SHP77 treated with DMSO at 0.1 percent for 48 hours (cell line): ENCODE results near the gene PHTF2.

Experiments used
- DNase-seq: peaks from one replicate; lab custom pipeline; 2025; lab: John Stamatoyannopoulos, UW

Gene PHTF2

DNA sequence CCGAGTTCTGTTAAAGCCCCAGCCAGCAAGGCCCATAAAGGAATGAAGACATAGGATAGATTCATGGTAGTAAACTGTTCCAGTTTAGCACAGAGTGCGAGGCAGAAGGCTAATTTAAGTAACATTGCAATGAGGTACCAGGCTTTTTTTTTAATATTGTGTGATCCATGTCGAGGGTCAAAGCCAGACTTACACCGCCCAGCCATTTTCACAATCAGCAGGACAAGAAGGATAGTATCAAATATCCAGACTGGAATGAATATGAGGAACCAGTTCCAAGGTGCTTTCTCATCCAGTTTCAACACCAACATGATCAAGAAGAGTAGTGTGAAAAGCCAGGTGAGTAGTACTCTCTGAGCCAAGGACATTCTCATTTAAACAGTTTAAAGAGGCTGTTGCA, 4.6 kb upstream of the PHTF2 start:
- no peak for DNase-seq

DNA sequence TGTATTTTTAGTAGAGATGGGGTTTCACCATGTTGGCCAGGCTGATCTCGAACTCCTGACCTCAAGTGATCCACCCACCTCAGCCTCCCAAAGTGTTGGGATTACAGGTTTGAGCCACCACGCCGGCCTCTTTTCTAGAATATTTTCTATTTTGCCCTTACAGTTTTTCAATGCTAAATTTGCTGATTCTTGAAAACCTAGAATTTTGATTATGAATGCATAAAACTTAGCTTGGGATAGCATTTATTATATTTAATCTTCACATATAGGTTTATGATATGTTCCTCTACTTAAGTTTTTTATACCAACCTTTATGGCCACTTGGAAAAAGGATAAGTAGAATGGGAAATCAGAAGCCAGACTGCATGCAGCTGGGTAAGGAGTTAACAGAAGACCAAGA, 2.5 kb upstream of the PHTF2 start:
- DNase-seq = no peak

DNA sequence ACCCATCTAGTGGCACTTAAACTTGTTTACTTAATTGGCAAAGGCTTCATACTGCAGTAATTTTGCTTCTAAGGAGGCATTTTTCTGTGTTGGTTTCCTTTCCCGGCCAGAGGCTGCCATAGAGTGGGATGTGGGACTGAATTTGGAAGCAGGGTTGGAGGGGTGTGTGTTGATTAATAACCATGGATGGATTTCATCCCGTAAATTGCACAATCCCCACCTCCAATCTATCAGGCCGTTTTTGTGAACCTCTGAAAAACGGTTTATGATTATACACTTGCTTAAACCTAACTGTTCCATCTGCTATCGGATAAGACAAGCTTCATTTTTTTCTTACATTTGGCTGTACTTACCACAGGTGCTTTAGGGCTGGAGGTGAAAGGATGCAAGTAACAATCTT, 1.6 kb upstream of the PHTF2 start:
- no peak for DNase-seq

DNA sequence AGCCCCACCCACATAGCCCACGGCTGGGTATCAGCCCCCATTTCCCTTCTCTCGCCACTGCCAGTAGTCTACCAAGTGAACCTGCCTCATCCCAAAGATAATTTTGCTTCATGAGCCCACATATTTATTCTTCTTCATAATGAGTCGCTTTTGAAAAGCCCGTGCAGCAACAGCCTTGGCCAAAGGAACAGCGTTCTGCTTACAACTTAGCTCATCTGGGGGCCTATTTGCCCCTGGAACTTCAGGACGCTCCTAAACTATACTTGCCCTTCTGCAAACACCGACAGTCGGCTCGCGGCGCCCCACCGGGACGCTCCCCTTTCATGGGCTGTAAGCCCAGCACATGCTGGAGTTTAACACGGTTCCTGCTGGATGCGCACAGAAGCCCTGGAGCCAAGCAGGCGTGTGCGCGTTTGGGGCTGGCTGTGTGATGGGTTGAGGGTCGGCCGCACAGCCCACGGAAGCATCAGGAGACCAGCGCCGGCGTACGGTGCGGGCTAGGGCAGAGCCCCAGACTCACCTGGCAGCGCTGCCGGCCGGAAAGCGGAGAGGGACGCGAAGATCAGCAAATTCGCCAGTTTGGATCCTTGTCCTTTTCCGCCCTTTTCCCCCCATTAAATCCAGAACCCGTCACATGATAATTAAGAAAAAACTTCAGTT, 709 bp upstream of the PHTF2 start:
- no peak for DNase-seq

DNA sequence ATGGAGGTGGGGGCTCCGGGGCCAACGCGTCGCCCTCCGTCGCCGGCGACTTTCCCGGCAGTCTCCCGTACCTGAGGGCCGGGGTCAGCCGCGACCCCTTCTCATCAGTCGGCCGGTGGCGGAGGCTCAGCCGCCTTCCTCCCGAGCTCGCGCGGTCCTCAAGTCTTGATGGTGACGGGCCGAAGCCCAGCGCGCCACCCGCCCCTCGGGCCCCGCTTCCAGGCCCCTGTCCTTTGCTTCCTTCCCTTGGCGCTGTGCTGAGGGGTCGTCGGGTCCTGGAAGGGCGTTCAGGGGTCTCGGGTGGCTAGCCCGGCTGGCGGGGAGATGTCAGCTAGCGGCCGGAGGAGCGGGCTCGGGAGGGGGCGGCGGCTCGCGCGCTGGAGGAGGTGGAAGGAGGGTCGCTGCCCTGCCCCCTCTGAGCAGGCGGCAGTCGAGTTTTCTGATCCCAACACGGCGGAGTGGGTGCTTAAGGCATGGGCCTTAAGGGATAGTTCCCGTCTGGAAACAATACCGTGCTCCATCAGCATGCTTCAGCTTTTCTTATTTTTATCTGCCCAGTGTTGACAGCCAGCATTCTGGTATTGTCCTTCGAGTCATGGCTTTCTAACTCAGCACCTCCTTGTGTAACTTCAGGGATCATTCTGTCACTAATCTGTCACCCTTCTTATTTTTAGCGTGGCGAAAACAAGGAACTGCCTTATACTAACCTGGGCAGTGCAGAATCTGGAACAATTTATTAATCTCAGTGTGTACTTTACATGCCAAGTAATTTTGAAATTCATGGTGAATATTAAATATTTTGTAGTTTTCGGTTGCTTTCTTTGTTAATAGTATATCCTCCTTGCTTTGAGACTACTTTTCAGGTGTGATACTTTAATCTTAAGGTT, 748 bp downstream of the PHTF2 start:
- no peak for DNase-seq

- DNase-seq = no peak
These were observed 1.6 kb downstream of the PHTF2 start for GRCh38 chr7:77800158-77800557.

DNA sequence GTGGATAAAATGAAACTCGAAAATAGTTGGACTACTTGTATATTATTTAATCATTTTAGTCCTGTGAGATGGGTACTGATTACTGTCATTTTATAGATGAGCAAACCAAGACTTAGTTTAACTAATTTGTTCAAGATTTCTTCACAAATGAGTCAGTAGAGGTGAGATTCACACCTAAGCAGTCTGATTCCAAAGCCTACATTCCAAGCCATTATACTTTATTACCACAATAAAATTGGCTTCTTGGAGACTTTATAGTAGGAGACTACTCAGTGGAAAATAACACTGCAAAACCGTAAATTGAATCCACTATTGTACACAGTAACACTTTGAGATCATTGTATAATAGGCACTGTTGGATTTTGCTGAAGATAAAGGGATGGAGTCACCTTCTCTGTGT, 2.2 kb downstream of the PHTF2 start:
- DNase-seq = no peak

DNA sequence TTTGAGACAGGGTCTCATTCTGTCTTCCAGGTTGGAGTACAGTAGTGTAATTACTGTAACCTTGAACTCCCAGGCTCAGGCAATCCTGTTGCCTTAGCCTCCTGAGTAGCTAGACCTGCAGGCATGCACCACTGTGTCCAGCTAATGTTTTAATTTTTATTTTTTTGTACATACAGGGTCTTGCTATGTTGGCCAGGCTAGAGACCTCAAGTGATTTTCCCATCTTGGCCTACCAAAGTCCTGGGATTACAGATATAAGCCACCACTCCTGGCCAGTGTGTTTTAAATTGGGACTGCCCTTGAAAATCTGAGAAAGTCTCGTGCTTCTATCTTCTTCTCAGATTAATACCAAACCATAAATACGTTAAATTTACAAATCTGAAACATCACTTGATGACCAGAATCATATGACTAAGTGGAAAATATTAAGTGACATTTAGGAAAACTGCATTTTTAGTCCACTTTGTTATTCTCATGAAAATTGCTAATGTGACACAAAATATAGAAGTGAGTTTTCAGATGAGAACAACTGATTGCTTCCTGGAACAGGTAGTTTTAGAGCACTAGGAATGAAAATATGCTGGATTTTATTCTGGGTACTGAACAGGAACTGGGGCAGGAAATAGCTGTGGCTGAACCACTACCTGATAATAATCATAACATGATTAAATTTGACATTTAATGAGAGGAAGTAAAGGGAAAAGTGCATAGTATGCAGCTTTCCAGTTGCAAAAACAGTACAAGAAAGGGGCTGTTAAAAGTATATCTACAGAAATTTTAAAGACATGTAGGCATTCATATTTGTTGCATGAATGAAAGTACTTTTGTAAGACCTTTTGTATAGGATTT, 4.2 kb downstream of the PHTF2 start:
- DNase-seq = no peak

- DNase-seq = no peak
These were observed 7.9 kb downstream of the PHTF2 start for GRCh38 chr7:77806425-77806824.

DNA sequence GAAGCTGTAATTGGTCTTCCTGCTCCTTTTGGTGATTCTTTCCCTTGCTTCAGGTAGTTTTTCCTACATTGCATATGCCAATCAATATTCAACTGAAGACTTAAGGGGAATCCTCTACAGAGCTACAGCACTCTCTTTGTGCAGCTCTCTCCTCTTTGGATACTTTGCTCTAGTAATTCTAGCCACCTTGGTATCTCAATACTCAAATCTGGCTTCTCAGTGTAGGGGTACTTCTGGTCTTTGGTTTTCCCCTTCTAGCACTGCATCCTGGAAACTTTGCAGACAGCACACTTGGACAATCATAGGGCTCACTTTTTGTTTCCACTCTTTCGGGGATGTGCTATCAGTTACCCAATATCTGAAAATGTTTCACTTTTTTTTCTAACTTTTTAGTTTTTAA, 9.9 kb downstream of the PHTF2 start:
- no peak for DNase-seq

DNA sequence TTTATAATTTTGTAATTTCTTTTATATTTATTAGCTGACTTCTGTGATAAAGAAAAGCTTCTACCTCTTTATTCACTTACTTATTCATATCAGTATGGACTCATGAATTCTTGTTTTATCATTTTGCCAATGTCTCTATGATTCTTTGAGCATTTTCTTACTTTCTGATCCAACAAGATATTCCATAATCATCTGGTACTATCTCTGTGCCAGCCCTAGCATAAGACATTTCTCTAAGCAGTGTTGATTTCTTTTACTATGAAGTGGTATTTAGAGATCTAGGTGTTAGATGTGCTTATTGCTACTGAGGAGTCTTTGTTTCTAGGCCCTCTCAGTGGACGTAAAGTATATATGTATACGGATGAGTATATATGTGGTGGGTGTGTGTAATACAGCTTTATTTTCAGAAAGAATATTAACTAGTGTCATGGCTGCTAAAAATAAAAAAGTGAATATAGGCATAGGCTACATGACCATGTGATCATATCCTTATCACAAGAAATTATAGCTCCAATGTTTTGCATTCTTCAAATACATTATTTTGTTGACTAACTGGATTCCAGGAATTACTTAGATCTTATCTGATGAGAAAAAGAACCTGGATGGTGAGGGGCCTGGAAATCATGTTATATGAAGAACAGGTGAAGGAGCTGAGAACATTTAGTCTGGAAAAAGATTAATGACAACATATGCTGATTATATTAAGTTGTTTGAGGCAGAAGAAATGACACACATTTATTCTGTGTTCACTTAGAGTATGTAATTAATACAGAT, 13.1 kb downstream of the PHTF2 start:
- no peak for DNase-seq

- no peak for DNase-seq
These were observed 13.7 kb downstream of the PHTF2 start for GRCh38 chr7:77812290-77812685.

DNA sequence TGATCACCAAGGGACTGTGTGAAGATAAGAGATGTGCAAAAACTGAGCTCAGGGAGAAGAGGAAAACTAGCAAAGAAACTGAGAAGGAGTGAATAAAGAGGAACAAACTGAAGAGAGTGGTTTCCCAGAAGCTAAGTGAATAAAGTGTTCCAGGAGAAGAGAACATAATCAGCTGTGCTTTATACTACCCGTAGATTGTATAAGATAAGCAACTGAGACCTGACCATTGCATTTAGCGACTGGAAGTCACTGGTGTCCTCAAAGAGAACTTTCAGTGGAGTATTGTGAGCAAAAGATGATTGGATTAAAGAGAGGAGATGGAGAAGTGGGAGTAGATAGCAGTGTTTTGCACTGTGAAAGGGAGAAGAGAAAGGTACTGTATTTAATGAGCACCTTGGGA, 14.6 kb downstream of the PHTF2 start:
- no peak for DNase-seq

- DNase-seq = no peak
These were observed 20.4 kb downstream of the PHTF2 start for GRCh38 chr7:77819021-77819420.

DNA sequence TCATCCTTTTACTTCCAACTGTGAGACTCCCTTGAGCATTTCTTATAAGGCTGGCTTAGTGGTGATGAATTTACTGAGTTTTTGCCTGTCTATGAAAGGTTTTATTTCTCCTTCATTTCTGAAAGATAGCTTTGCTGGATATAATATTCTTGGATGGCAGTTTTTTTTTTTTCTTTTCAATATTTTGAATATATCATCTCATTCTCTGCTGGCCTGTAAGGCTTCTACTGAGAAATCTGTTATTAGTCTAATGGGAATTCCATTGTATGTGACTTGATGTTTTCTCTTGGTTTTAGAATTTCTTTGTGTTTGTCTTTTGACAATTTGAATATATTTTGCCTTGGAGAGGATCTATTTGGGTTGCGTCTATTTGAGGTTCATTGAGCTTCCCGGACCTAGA, 22.4 kb downstream of the PHTF2 start:
- DNase-seq = no peak

- DNase-seq = no peak
These were observed 23.7 kb downstream of the PHTF2 start for GRCh38 chr7:77822269-77822668.

DNA sequence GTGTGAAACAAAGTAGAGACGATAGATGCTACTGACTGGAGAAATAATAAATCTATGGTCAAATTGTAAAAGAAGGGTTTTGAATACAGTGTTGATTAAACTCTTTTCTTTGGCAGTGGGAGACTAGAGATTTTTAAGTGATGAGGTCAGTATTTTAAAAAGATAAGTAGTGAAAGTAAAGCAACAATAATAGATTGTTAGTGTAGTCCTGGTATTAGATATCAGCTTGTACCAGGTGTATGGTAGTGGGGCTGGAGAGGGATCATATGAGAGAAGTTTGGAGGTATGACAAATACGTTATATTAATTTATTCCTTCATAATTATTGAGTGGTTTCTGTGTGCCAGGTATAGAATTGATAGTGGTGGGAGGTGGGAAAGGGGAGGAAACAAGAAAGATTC, 25.2 kb downstream of the PHTF2 start:
- DNase-seq = no peak

- no peak for DNase-seq
These were observed 26.1 kb downstream of the PHTF2 start for GRCh38 chr7:77824636-77825035.

- no peak for DNase-seq
These were observed 26.6 kb downstream of the PHTF2 start for GRCh38 chr7:77825131-77825530.

DNA sequence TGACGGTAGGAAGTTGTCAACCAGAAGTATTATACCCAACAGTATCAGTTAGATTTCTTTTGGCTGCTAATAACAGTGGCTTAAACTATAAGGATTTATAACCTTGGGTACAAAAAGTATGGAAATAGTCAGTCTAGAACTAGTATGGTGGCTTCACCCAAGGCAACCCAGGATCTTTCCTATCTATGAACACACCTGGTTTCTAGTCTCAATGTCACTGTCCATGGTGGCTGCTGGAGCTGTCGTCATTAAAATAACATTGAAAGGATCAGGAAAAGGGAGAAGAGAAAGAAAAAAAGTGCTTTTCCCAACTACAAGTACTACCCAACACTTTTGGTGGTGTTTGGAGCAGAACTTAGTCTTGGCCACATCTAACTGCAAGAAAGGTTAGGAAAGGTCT, 27.7 kb downstream of the PHTF2 start:
- no peak for DNase-seq

DNA sequence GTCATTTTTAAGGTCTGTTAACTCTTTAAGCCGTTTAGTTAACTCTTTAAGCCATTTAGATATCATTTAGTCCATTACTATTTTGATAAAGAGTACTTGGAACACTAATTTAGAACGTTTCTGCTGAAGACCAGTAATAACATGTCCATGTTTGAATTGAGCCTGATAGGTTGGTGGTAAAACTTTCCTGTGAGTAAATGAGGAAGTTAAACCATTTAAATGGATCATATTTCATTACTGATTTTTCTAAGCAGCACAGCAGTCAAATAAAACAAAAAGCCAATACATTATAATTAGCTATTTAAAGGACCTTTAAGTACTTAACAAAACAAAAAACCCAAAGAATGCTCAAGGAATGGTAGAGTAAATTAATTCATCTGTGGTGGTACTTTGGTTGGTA, 29.4 kb downstream of the PHTF2 start:
- no peak for DNase-seq
